ENCODE measurements around the gene PTPRE.

GRCh38 chr10:127871631-127872010 is 35.3 kb upstream of the PTPRE start:
- TF ChIP-seq CTCF (tag by site-specific recombination; IDR thresholded peaks at IDR 0.05) (no peak), ZNF645 (tag by site-specific recombination; IDR thresholded peaks at IDR 0.05) (no peak), ZNF16 (tag by site-specific recombination; IDR thresholded peaks at IDR 0.05; ENCODE audit: low read depth) (no peak), ZFP3 (tag by site-specific recombination; IDR thresholded peaks at IDR 0.05; ENCODE audit: low read depth) (no peak), ZEB2 (tag by site-specific recombination; IDR thresholded peaks at IDR 0.05) (no peak), ZNF704 (tag by site-specific recombination; IDR thresholded peaks at IDR 0.05) (no peak), ZNF23 (tag by site-specific recombination; IDR thresholded peaks at IDR 0.05; ENCODE audit: borderline replicate concordance) (no peak), ZNF423 (tag by site-specific recombination; IDR thresholded peaks at IDR 0.05) (no peak), MZF1 (tag by site-specific recombination; IDR thresholded peaks at IDR 0.05; ENCODE audit: borderline replicate concordance) (no peak), REST (tag by site-specific recombination; IDR thresholded peaks at IDR 0.05) (no peak)
